HG03060 (cell line): ENCODE data around the gene ANO4.
"Not testable (repeated sequence)": the region's sequence is repeated elsewhere in the genome, so short reads cannot be mapped to it uniquely, and the experiment has no call there.

ENCODE experiments used
- ATAC-seq: cut with Tn5 transposase; IDR thresholded peaks from one replicate; pipeline ENCODE4 v1.9.1; 2021; ENCODE audit warnings: low read depth, moderate number of reproducible peaks; ENCODE audit not compliant: unreplicated experiment

Gene ANO4

DNA sequence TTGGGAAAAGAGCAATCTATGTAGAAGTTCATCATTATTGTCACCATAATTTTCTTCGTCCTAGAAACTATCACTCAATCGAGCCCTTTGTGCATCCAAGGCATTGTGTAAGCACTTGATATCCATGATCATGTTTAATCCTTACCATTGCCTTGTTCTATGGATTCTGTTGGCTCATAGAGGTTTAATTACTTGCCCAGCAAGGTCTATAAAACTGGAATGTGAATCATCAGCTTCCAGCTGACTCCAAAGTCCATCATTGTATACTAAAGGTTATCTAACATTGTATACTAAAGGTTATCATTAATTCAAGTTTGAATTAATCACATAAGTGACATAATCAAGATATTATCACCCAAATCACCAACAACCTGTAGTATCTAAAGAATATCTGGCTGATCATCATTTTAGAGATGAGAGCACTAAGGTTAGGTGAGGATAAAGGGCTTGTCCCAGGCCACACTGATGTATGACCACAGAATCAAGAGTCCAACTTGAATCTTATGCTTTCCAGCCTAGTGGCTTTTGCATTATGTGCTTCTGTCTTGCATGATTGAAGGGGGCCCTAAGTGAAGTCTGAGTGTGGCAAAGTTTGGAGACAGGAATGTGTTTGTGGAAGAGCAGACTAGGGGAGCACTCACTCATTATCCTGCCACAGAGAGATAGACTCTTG, 188.1 kb downstream of the ANO4 start:
- ATAC-seq = no peak

DNA sequence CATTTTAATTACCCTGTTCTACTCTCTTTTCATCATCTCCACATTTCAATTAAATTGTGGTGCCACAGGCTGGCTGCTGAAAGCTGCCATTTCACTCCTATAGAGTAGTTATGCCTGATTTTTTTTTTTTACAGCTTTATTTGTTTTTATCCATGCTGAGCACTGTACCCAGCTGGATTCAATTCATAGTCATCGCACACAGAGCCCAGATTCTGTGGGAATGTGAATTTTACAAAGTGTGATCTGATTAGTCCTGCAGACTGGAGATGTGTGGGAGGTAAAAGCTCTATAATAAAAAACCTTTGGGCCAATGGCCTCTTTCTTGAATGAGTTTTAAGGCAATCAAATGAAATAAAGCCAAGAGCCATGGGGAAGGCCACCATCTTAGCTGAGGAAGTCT, 190.2 kb downstream of the ANO4 start:
- no peak for ATAC-seq

DNA sequence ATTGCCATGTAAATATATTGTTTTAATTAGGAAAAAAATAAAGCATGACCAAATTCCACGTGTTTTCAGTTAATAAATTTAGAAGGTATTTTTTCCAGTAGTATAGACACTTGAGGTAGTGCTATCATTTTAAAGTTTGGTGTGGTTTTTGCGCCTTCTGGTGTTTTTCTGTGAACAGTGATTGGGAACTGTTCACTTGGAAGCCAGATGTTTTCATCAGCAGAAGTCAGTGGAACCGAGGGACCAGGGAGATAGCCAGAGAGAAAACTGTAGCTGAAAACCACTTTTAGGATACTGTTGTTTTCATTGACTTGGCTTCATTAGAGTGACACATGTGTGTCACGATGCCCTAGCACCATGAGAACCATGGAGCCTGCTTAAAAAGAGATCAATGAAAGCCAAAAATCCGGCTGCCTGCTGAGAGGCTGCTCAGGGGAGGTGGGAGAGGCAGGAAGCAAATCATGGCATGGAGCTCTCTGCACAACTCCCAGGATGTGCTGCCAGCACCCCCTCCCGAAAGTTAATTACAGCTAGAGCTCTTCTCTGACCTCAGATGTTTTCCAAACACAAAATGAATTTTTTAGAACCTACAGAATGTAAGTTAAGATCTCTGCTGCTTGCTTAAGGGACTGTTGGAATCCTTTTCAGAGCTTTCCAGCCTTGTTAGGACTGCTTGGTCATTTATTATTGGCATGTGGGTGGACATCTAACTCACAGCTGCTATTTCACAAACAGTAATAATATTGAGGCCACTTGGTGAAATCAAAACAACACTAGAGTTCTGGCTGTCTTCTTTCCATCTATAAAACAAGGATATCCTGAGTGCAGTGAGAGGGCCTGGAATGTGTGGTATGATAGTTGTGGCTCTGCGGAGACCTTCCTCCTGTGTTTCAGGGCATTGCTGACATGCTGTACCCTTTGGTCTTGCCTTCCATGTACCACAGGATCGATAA, 192.3 kb downstream of the ANO4 start:
- no peak for ATAC-seq

DNA sequence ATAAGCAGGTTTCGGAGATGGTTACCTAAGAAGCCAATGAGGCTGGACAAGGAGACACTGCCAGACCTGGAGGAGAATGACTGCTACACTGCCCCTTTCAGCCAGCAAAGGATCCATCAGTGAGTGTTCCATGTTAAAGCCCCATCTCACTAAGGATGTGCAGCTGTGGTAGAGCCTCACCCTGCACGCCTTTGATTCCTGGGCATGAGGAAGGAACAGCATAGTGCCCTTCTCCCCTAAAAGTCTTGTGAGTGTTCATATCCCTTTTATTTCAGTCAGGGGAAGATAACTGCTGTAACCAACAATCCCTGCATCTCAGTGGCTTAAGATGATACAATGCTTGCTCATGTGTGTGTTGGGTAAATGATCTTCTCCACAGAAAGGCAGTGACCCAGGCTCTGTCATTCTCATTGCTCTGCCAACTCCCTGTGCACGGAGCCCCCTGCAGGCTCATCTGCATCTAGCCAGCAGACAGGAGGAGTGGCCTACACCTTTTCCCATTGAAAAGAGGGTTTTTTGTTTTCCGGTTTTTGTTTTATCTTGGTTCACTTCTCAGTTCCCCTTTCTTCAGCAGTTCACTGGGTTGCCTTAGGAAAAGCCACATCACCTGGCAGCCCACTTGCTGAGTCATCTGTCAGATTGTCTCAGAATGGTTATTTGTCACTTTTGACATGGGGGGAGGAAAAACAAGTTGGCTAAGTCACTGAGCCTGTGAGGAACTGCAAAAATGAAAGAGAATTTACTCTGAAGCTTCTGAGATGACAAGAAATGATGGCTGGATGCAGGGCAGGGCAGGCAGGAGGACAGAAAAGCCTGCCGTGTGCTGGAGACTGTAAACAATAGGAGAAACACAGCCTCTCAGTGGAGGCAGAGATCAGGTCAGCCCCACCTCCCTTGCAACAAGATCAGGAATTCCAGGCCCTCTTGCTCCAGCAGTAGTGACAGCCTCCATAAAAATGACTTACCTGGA, 193.3 kb downstream of the ANO4 start:
- ATAC-seq = peak; percentile 97

DNA sequence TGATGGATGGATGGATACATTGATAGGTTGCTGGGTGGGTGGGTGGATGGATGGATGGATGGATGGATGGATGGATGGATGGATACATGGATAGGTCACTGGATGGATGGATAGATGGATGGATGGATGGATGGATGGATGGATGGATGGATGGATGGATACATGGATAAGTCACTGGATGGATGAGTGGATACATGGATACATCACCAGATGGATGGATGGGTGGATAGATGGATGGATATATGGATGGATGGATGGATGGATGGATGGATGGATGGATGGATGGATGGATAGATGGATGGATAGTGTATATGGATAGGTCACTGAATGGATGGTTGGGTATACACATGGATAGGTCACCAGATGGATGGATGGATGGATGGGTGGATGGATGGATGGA, 194.9 kb downstream of the ANO4 start:
- not testable (repeated sequence) for ATAC-seq

DNA sequence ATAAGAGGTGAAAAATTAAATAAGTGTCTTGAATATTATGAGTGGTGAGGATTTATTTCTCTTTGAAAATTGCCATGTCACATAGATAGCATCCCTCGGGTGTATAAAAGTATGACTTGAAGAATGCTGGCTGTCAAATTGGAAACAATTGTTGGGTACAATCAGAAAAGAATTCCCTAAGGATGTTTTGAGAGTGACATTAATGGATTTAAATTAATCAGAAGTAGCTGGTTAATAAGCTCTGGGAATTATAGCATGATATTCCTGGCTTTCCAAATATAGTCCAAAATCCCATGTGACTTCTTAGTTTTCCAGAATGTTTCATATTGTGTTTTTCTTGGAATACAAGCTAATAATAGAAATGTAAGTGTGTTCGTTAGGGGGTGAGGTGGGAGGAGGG, 196.5 kb downstream of the ANO4 start:
- ATAC-seq = no peak

DNA sequence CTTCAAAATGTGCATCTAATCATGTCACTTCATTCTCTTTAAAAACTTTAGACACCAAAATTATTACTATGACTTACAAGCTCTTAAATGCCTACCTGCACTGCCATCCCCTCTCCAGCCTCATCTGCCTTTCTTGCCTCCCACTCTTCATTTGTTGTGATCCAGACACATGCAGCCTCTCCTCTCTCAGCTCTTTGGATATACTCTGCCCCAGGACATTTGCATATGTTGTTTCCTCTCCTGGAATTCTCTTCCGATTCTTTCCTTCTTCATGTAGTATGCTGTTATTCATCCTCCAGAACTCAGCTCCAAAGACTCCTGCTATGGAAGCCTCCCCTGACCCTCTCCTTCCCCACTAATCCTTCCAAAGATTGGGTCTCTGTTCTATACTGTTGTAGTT, 197.6 kb downstream of the ANO4 start:
- no peak for ATAC-seq

DNA sequence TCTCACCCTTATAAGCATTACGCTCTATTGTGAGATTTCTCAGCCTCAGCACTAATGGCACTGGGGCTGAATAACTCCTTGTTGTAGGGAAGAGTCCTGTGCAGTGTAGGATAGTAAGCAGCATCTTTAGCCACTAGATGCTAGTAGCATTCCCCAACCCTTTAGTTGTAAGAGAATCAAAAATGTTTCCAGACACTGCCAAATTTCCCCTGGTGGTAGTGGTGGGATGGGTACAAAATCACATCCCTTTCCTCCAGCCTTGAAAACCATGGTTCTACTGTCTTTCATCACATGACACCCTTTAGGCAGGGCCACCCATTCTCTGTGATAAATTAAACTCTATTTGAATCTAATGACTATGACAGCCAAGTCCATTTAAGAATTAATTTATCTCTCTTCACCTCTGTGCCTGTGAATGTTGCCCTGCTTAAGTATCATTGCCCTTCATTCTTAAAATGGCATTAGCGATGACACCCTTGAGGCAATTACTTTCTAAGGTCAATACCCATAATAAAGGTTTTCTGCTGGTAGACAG, 199.4 kb downstream of the ANO4 start:
- no peak for ATAC-seq

DNA sequence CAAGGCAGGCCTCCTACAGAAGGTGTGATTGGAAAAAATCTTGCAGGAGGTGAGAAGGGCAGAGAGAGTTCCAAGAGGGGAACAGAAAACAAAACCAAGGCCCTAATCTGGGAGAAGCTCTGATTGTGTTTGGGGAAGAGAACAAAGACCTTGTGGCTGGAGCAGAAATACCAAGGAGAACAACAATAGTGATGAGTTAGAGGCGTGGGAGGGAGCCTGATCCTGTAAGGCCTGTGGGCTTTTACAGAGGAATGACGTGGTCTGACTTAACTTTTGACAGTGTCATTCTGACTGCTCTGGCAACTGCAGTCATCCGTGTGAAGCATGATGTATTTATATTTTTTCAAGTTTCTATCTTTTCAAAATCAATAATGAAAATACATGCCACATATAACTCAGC, 200.6 kb downstream of the ANO4 start:
- ATAC-seq = no peak

DNA sequence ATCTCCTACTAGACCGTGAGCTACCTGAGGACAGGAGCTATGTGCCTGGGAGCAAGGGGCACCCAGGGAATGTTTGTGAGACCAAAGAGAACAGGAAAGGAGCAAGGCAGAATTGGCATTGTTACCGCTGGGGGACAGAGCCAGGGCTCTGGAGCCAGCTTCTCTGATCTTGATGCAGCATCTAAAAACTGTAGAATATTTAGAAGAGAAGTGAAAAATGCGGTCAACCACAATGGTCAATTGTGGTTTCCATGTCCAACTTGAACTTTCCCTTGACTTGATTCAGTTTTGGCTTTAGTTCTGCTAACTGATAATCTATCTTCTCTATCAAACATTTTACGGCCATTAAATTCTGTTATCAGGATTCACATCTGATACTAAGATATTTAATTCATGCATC, 201.2 kb downstream of the ANO4 start:
- no peak for ATAC-seq

DNA sequence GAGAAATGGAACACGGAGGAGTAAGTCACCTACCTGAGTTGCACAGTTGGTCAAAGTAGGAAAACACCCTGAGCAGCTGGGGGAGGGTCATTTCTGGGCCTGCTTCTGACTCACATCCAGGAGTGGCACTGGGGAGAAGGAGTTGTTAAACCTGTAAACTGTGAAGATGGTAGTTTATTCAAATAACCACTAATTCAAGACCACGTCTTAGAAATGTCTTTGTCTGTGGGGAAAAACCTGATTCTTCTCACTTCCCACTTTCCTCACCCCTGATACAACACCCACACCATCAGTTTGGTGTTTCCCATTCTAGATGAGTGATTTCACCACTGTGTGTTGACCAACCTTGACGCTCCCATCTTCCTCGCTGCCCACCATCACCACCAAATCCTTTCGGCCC, 207.1 kb downstream of the ANO4 start:
- ATAC-seq = peak; percentile 72

DNA sequence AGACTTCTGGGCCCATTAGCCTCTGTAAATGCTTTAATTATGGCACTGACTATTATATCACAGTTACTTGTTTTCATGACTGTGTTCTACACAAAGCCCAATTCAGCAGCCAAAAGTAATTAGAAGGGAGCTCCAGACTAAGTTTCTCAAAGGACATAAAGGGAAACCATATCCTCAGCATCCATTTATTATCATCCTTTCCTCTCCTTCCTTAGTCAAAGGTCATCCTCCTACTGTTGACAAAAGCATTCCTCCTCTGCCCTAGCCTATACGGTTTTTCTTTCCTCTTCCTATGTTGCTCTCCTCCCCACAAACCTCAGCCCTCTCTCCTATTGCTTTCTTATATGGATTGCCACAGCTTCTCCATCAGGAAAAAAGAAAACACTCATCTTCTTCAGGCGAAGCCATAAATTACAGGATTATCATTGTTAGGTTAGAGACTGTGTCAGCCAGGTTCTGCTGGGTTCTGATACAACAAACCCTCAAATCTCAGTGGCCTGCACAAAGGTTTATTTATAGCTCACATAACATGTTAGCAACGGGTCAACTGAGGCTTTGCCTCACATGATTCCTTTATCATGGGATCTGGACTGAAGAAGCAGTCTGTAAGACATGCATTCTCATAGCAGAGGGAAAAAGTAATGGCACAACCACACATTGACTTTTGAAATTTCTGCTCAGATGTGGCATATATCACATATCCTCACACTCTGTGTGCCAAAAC, 208.3 kb downstream of the ANO4 start:
- no peak for ATAC-seq

DNA sequence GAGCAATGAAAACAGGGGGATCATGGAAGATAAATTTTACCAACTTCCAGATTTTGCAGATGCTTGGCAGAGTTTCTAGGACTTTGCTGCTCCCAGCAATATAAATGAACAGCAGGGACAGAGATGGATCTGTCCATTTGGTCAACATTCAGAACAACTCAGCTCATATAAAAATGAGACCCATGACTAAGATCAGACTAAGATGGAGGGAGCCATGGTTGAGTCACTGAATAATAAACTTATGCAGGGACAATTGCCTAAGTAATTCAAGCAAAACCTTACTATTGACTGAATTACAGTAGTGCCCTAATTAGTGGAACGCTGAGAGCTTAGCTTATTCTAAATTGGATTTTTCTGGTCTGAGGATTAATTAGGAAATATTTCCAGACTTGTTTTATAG, 210.3 kb downstream of the ANO4 start:
- no peak for ATAC-seq

DNA sequence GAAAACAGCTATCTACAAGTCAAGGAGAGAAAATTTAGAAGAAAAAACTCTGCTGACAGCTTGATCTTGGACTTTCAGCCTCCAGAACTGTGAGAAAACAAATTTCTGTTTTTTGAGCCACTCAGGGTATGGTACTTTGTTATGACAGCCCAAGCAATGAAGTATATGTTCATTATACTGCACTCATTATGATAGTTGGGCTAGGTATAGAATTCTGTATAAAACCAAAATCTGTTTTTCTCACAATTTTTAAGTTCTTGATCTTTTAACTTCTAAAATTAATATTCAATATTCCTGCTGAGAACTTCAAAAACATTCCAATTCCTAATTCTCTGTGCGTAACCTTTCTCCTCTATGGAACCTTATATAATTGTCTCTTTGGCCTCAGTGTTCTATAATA, 214.7 kb downstream of the ANO4 start:
- ATAC-seq = no peak

DNA sequence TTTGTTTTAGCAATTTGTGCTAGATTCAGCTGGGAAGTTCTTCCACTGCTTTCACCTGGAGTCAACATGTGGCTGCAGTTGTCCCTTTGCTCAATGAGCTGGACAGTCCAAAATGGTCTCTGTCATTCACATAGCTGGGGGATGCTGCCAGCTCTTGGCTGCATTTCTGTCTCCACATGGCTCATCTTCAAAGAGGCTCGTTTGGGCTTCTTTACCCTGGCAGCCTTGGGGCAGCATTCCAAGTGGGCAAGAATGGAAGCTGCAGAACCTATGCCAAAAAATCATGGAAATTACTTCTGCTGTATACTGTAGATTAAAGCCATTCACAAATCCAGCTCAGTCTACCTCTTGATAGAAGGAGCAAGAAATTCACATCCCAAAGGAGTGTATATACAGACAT, 216.3 kb downstream of the ANO4 start:
- ATAC-seq = no peak

DNA sequence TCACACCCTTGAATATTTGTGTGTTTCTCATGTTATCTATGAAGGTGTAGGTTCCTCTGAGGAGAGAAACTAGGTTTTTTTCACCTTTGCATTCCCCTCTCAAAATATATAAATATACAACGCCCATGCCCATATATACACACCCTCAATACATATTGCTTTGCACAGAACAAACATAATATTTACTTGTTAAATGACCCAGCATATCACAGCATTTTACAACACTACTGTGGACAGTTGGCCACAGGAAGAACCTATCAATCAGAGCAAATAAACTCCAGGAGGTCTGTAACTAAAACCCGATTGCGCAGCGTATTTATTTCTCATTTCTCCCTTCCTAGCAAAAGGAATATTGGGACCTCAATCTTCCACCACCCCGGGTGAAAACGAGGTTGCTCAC, 219.4 kb downstream of the ANO4 start:
- no peak for ATAC-seq

DNA sequence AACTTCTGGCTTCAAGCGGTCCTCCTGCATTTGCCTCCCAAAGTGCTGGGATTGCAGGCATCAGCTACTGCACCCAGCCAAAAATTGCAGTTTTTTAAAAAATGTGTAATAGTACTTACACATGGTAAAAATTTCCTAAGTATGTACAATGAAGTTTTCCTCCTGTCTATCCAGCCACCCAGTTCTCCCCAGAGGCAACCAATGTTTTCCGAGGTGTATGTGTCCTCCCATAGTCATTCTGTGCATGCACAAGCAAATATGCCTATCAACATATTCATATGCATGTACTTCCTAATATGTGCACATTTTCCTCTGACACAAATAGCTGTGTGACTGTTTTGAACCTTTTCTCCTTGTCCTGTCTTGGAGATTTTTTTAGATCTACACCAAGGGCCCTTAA, 220.5 kb downstream of the ANO4 start:
- ATAC-seq = no peak

DNA sequence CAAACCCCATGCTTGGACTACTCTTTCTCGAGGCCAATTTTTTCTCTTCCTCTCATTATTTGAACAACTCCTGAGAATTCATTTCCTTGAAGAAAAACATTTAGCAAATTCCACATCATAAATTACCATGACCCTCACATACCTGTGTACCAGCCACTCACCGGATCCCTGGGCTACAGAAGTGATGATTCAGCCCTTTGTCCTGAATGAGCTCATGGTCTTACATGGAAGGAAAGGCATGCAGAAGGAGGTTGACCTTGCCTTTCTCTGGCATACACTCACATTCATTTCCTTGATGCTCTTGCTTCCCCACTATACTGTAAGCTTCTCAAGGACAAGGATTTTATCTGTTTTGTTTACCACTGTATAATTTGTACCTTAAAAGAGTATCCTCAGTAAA, 224.0 kb downstream of the ANO4 start:
- no peak for ATAC-seq

DNA sequence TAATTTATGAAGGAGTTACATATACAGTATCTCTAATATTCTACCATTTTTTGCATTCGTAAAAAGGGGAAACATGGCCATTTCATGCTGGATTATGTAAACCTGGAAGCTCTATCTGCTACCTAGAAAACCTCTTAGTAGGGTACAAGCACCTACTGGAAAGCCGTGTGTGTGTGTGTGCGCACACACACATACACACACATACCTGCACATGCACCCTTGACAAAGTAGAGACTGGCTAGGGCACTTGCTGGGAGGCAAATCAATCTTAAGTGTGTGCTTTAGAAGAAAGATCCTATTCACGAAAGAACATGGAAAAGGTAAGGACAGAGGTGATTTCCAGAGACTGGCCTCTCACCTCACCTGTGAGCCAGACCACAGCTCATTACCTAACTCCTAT, 224.6 kb downstream of the ANO4 start:
- ATAC-seq = no peak

DNA sequence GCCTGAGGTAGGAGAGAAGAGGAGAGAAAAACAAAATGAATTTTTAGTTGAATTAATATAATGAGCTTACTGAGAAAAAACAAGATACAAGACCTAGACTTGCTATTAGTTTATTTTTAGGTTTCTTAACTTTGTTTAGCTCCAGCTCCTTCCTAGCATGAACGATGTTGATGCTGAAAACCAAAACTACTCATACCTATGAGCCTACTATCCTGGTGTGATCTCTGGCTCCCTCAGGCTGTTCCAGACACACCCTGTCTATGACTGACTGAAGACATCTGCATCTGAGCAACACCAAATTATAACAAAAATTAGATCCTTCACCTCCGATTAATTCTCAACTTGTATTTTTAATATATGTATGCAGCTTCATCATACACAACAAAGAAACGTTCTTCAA, 225.1 kb downstream of the ANO4 start:
- ATAC-seq = no peak
